Karpas-422 (cell line): ENCODE results near the gene TNNI2. TPM values are rescaled to one million over a fixed set of nuclear protein-coding genes. Genes with fewer than 3 reads are reported as not detected.

Experiments
- DNase-seq: peaks from one replicate; pipeline ENCODE4 v3.0.0-alpha.2; 2015
- H2AFZ ChIP-seq: fragments of 200-600 bp; sonication (generic); 2 replicates; pipeline ENCODE4 v1.6.1; 2014; ENCODE audit warnings: antibody characterized with exemption, low read length, mixed read lengths
- H3K27ac ChIP-seq: fragments of 200-600 bp; sonication (generic); 2 replicates; pipeline ENCODE4 v1.5.1; 2014; ENCODE audit warnings: mild to moderate bottlenecking, low read length, moderate library complexity
- H3K27me3 ChIP-seq: fragments of 200-600 bp; sonication (generic); 2 replicates; pipeline ENCODE4 v1.6.1; 2014; ENCODE audit warnings: low read length, mixed read lengths
- H3K36me3 ChIP-seq: fragments of 200-600 bp; sonication (generic); 2 replicates; pipeline ENCODE4 v1.6.1; 2014; ENCODE audit warnings: low read length, mixed read lengths; ENCODE audit not compliant: insufficient read depth
- H3K4me1 ChIP-seq: fragments of 200-600 bp; sonication (generic); 2 replicates; pipeline ENCODE4 v1.6.1; 2014; ENCODE audit warnings: mild to moderate bottlenecking, low read length, mixed read lengths
- H3K4me2 ChIP-seq: fragments of 200-600 bp; sonication (generic); 2 replicates; pipeline ENCODE4 v1.6.1; 2014; ENCODE audit warnings: low read length, low read depth, mild to moderate bottlenecking; ENCODE audit not compliant: poor library complexity, severe bottlenecking
- H3K4me3 ChIP-seq: fragments of 200-600 bp; sonication (generic); 2 replicates; pipeline ENCODE4 v1.5.1; 2014; ENCODE audit warnings: mild to moderate bottlenecking, antibody characterized with exemption, low read length, mixed read lengths
- H3K79me2 ChIP-seq: fragments of 200-600 bp; sonication (generic); 2 replicates; pipeline ENCODE4 v1.6.1; 2014; ENCODE audit warnings: mild to moderate bottlenecking, low read length, mixed read lengths
- H3K9ac ChIP-seq: fragments of 200-600 bp; sonication (generic); 2 replicates; pipeline ENCODE4 v1.6.0; 2014; ENCODE audit warnings: low read length
- H3K9me2 ChIP-seq: fragments of 200-600 bp; sonication (generic), shearing (Covaris generic); replicated peaks from 2 replicates; pipeline ENCODE4 v1.6.0; 2014; ENCODE audit warnings: mild to moderate bottlenecking, low read length, moderate library complexity; ENCODE audit not compliant: insufficient read depth
- H3K9me3 ChIP-seq: fragments of 300-700, 200-600 bp; sonication (generic); 2 replicates; pipeline ENCODE4 v1.6.1; 2014; ENCODE audit warnings: low read length, mixed read lengths
- H4K20me1 ChIP-seq: fragments of 200-600 bp; sonication (generic); 2 replicates; pipeline ENCODE4 v1.6.1; 2014; ENCODE audit warnings: mild to moderate bottlenecking, antibody characterized with exemption, low read length, low read depth; ENCODE audit not compliant: insufficient read depth
- total RNA-seq: library from RNA; depleted of rRNA; stranded (reverse); fragments of >200 nt; shearing (Covaris generic); gene quantifications from 2 replicates; pipeline ENCODE4 v1.2.3, GENCODE V29; 2014; ENCODE audit warnings: low replicate concordance

The TNNI2 gene
- total RNA-seq, 1 experiment from 2014 or later, result not detected

DNA sequence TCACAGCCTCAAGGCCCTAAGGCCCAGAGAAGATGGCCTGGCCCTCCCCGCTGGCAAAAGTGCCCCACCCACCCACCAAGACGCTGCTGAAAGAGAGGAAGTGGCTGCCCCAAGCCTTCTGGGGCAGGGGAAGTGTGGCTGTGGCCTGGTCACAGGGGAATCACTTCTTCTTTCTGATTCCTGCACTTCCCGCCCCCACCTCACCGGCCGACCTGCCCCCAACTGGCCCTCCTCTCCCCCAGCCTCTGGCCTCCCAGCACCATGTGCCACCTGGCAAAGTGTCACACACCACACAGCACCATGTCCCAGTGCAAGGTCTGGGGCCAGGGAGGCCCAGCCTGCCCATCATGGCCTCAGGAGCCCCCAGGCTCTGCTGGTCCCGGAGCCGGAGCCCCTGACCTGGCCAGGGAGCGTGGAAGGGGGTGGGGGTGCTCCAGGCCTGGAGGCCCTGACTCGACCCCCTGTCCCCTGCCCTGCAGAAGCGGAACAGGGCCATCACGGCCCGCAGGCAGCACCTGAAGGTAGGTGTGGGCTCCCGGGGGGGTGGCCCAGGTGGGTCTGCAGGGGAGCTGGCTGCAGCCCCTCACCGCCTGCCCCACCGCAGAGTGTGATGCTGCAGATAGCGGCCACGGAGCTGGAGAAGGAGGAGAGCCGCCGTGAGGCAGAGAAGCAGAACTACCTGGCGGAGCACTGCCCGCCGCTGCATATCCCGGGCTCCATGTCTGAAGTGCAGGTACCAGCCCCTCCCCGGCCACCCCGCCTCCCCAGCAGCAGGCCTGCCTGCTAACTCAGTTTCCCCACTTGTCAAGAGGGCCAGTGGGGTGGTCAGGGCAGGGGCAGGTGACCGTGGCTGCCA, 1.4 kb downstream of the TNNI2 start:
- Histone ChIP-seq H3K9me2 (no peaks in the 10 kb centered on the region), H3K4me3 (no peak overlapping the region; the same call in 1 of the 2 replicates), H2AFZ (no peak overlapping the region), H3K9me3 (no peaks in the 10 kb centered on the region), H3K27me3 (no peaks in the 10 kb centered on the region; the same call in 1 of the 2 replicates), H3K27ac (no peak overlapping the region), H3K79me2 (no peaks in the 10 kb centered on the region), H3K4me1 (peaks cover 31% of the 10 kb centered on the region), H3K36me3 (no peaks in the 10 kb centered on the region), H3K4me2 (peak overlapping the region; percentile 47), H4K20me1 (no peaks in the 10 kb centered on the region; the same call in 1 of the 2 replicates), H3K9ac (peak overlapping the region; percentile 54)
- peak; percentile 67 for DNase-seq

DNA sequence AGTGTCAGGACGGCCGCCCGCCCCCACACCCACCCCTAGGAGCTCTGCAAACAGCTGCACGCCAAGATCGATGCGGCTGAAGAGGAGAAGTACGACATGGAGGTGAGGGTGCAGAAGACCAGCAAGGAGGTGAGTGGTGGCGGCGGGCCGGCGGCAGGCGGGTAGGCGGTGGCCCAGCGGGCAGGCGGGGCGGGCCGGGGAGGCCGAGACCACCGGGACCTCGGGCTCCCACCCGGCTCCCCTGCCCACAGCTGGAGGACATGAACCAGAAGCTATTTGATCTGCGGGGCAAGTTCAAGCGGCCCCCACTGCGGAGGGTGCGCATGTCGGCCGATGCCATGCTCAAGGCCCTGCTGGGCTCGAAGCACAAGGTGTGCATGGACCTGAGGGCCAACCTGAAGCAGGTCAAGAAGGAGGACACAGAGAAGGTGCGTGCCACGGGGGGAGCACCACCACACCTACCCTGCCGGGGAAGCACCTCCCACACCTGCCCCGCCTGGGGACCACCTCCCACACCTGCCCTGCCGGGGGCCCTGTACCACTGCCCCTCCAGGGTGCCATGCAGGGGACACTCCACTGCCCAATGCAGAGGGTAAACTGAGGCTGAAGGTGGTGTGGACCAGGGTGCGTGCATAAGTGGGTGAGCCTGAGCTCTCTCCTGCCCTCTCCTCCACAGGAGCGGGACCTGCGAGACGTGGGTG, 2.1 kb downstream of the TNNI2 start:
- Histone ChIP-seq H3K27me3 (no peaks in the 10 kb centered on the region; the same call in 1 of the 2 replicates), H3K27ac (no peak overlapping the region), H3K4me2 (no peak overlapping the region), H3K4me1 (peaks cover 31% of the 10 kb centered on the region), H3K79me2 (no peaks in the 10 kb centered on the region), H3K9me3 (no peaks in the 10 kb centered on the region), H4K20me1 (no peaks in the 10 kb centered on the region), H2AFZ (no peak overlapping the region), H3K9me2 (no peaks in the 10 kb centered on the region), H3K4me3 (no peak overlapping the region), H3K9ac (no peak overlapping the region), H3K36me3 (no peaks in the 10 kb centered on the region)
- DNase-seq, result no peak

DNA sequence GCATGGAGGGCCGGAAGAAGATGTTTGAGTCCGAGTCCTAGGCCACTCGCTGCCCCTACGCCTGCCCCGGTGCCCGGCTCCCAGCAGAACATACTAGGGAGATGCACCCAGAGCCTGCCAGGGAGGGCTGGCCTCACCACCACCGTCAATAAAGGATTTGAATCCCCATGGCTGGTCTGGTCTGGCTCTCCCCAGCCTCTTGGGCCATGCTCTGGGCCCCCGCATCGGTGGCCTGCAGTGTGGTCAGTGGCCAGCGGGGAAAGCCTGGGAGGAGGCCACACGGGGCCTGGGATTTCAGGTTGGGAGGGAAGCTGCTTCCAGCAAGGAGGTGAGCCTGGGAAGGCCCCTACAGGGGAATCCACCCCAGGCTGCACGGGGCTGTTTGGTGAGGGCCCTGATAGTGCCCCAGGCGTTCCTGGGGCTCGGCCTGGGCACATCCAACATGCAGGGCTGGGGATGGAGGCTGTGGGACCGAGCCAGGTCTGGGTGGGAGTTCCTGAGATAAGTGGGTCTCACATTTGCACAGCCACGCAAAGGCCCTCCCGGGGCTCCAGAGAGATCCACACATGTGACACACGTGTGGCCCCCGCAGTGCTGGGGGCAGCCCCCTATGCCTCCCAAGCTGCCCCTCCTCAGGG, 2.8 kb downstream of the TNNI2 start:
- Histone ChIP-seq H3K9me2 (no peaks in the 10 kb centered on the region), H3K4me2 (no peak overlapping the region), H3K36me3 (no peaks in the 10 kb centered on the region), H3K4me1 (peaks cover 31% of the 10 kb centered on the region), H3K27ac (no peak overlapping the region), H3K9me3 (no peaks in the 10 kb centered on the region), H3K27me3 (no peaks in the 10 kb centered on the region; the same call in 1 of the 2 replicates), H3K9ac (no peak overlapping the region), H2AFZ (no peak overlapping the region), H3K4me3 (no peak overlapping the region), H4K20me1 (no peaks in the 10 kb centered on the region), H3K79me2 (no peaks in the 10 kb centered on the region)
- DNase-seq, result no peak

DNA sequence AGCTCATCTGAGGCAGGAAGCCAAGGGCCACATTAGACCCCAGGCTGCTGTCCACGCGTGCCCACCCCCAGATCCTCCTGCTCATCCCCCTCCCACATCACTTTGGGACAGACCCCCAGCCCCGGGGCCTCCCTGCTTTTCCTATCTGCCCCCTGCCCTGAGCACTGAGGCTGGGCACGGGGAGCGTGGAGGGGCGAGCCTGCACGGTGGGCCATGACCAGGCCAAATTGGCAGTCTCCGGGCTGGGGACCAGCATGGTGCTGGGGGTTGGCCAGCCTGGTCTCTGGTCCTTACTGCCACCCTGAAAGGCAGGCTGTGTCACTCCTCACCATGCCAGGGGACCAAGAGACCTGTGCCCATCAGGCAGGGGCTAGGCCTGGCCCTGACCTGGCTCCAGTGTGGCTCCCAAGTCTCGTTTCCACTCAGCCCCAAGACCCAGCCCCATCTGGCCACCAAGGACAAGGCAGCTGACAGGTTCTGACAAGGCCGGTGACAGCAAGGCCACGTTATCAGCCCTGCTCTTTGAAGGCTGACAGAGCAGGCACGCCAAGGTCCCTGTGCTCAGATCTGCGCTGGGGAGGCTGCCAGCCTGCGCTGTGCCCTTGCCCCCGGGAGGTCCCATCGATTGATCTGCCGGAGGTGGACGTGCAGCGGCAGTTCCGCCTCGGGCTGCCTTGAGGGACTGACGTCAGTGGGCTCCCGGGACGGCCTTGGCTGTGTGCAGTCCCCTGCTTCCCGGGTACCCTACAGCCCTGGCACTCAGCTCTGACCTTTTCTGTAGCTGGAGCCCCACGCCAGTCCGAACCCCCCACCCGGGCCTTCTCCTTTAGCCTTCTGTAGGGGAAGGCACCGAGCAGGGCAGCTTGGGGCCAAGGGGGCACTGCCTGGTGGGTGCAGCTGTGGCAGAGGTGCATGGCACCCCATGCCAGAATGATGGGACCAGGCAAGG, 3.6 kb downstream of the TNNI2 start:
- H3K27me3 ChIP-seq, result no peaks in the 10 kb centered on the region; the same call in 1 of the 2 replicates
- no peak for DNase-seq
- no peaks in the 10 kb centered on the region for H3K79me2 ChIP-seq
- no peaks in the 10 kb centered on the region for H4K20me1 ChIP-seq
- peaks cover 31% of the 10 kb centered on the region for H3K4me1 ChIP-seq
- no peak overlapping the region for H2AFZ ChIP-seq
- H3K27ac ChIP-seq, result no peak overlapping the region
- no peaks in the 10 kb centered on the region for H3K9me2 ChIP-seq
- H3K9me3 ChIP-seq, result no peaks in the 10 kb centered on the region
- H3K36me3 ChIP-seq, result no peaks in the 10 kb centered on the region
- no peak overlapping the region for H3K9ac ChIP-seq
- no peak overlapping the region for H3K4me3 ChIP-seq
- no peak overlapping the region for H3K4me2 ChIP-seq

DNA sequence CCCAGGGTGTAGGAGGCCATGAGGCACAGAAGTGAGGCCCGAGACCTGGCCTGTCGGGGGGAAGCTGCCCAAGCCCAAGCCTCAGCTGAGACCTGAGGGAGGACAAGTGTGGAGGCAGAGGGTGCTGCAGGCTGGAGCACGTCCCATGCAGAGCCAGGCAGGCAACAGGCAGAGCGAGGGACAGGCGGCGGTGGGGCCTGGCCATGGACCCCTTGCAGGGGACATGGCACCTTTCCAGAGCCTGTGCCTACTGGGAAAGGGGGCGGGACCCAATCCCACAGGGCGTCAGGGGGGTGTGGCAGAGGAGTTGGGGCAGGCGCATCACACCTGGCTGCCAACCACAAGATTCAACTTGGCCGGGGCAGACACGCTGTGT, 4.3 kb downstream of the TNNI2 start:
- Histone ChIP-seq H4K20me1 (no peaks in the 10 kb centered on the region), H3K36me3 (no peaks in the 10 kb centered on the region), H2AFZ (no peak overlapping the region), H3K9ac (no peak overlapping the region), H3K4me3 (no peak overlapping the region), H3K4me1 (peaks cover 28% of the 10 kb centered on the region), H3K9me2 (no peaks in the 10 kb centered on the region), H3K27me3 (no peaks in the 10 kb centered on the region; the same call in 1 of the 2 replicates), H3K27ac (no peak overlapping the region), H3K79me2 (no peaks in the 10 kb centered on the region), H3K4me2 (no peak overlapping the region), H3K9me3 (no peaks in the 10 kb centered on the region)
- no peak for DNase-seq

DNA sequence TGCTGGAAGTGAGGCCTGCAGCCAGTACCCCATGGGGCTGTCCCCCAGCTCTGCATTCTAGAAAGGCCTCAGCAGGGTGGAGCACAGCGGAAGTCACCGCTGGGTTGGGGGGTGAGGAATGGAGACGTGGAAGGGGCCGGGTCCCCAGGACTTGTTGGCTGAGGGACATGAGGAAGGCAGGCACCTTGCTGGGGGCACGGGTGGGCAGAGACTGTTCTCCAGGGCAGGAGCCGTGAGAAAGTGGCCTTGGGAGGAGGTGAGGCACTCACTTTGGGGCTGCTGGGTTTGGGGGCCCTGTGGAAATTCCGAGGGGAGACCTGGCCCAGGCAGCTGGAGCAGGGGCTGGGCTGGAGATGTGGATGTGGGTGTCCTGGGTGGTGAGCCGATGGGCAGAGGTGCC, 5.0 kb downstream of the TNNI2 start:
- no peak overlapping the region for H3K4me2 ChIP-seq

DNA sequence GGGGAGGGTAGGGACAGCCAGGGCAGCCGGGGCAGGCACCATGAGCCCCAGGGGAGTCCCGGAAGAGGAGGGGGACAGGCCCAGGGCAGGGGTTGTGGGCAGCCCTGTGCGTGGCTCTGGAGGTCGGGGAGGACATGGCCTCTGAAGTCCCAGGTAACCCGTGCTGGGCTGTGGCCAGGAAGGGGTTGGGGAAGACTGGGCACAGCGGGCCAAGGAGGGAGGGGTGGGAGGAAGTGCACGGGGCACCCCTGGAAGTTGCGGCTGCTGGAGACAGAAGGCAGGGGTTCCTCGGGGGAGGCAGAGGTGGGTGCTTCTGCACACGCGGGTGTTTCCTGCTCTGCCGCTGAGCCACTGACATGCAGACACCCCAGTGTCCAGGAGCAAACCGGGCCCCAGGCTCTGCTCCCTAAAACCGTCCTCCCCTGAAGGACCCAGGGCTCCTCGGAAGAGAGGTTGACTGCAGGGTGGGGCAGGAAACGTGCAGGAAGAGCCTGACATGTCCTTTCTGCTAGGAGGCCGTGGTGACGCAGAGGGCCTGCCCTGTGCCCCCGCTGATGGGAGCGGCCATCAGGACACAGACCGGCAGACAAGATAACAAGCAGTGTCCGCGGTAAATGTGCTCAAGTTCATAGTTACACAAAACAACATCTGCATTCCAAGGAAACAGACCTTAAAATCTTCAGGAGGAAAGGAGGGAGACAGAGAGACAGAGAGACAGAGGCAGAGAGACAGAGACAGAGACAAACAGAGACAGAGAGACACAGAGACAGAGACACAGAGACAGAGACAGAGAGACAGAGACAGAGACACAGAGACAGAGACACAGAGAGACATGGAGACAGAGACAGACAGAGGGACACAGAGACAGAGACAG, 5.7 kb downstream of the TNNI2 start:
- Histone ChIP-seq H3K79me2 (no peaks in the 10 kb centered on the region), H3K9ac (no peak overlapping the region), H3K4me1 (peaks cover 15% of the 10 kb centered on the region), H3K4me2 (no peak overlapping the region), H3K27ac (no peak overlapping the region), H3K9me2 (no peaks in the 10 kb centered on the region), H3K9me3 (no peaks in the 10 kb centered on the region), H4K20me1 (no peaks in the 10 kb centered on the region), H3K36me3 (no peaks in the 10 kb centered on the region), H3K4me3 (no peak overlapping the region), H2AFZ (no peak overlapping the region), H3K27me3 (no peaks in the 10 kb centered on the region; the same call in 1 of the 2 replicates)
- DNase-seq, result no peak

More for the DNA sequence above, 5.0 kb downstream of the TNNI2 start:
- no peak for DNase-seq
- Histone ChIP-seq H4K20me1 (no peaks in the 10 kb centered on the region), H3K4me3 (no peak overlapping the region), H2AFZ (no peak overlapping the region), H3K27ac (no peak overlapping the region), H3K79me2 (no peaks in the 10 kb centered on the region), H3K27me3 (no peaks in the 10 kb centered on the region; the same call in 1 of the 2 replicates), H3K9ac (no peak overlapping the region), H3K9me2 (no peaks in the 10 kb centered on the region), H3K9me3 (no peaks in the 10 kb centered on the region), H3K36me3 (no peaks in the 10 kb centered on the region), H3K4me1 (peaks cover 21% of the 10 kb centered on the region)
